ENCODE measurements around the gene HDAC4.

GRCh38 chr2:239394978-239395377 is 5.8 kb downstream of the HDAC4 start:
- no peak for TF ChIP-seq YY1 (IDR thresholded peaks at IDR 0.05; ENCODE audit: insufficient read depth, insufficient read length)
- TF ChIP-seq ZNF274 (IDR thresholded peaks at IDR 0.05; ENCODE audit: low read depth, low read length), result no peak
- TF ChIP-seq SUZ12 (IDR thresholded peaks at IDR 0.05; ENCODE audit: extremely low read depth, insufficient read depth, insufficient read length), result no peak
